Esophagus muscularis mucosa (tissue), 4 donors: ENCODE measurements around the gene ENDOU. TPM values are rescaled to one million over a fixed set of nuclear protein-coding genes. Genes with fewer than 3 reads are reported as not detected.

ENCODE experiments used
- DNase-seq: peaks from one replicate; pipeline ENCODE4 v3.0.0-alpha.2; 2017; ENCODE audit errors: extremely low spot score
- H3K27ac ChIP-seq, 4 donors: fragments of 200-600 bp; sonication (generic); replicated peaks in 1 of 4; 1 replicate in 3 of 4; 2 replicates in 1 of 4; pipeline ENCODE4 v1.5.1; 2016 to 2019; ENCODE audit warnings: mild to moderate bottlenecking in 1 of 4
- H3K27me3 ChIP-seq, 4 donors: fragments of 200-600 bp; sonication (generic); one replicate each; pipeline versions ENCODE4 v1.5.1 to v1.6.0; 2016 to 2019
- H3K36me3 ChIP-seq, 4 donors: fragments of 200-600 bp; sonication (generic); one replicate each; pipeline ENCODE4 v1.5.1; 2016 to 2019
- H3K4me1 ChIP-seq, 4 donors: fragments of 200-600 bp; sonication (generic); one replicate each; pipeline ENCODE4 v1.5.1; 2016 to 2019
- H3K4me3 ChIP-seq, 4 donors: fragments of 200-600 bp; sonication (generic); 1 replicate in 2 of 4; 2 replicates in 2 of 4; pipeline ENCODE4 v1.5.1; 2016 to 2019; ENCODE audit warnings: mild to moderate bottlenecking in 4 of 4, moderate library complexity in 1 of 4
- H3K9me3 ChIP-seq, 4 donors: fragments of 200-600 bp; sonication (generic); 1 replicate in 3 of 4; 2 replicates in 1 of 4; pipeline ENCODE4 v1.5.1; 2016 to 2019
- EP300 ChIP-seq: sonication (generic); formaldehyde crosslinking; IDR thresholded peaks from one replicate; pipeline ENCODE4 v1.6.1; 2017; ENCODE audit warnings: antibody characterized with exemption
- POLR2A ChIP-seq: fragments of 450-650 bp; IDR thresholded peaks from one replicate; pipeline ENCODE4 v1.6.1; 2017; ENCODE audit warnings: antibody characterized with exemption, moderate library complexity, mild to moderate bottlenecking, low read depth
- POLR2AphosphoS5 ChIP-seq, 2 donors: sonication (generic); formaldehyde crosslinking; IDR thresholded peaks; one replicate each; pipeline ENCODE4 v1.6.1; 2017; ENCODE audit warnings: antibody characterized with exemption in 2 of 2
- WGBS: methylation state at CpG from one replicate; pipeline ENCODE4 v1.1.5; 2018; 5-methylcytosine and 5-hydroxymethylcytosine counted together
- intact Hi-C: fragments of 100-400 bp; cut with DNase I; formaldehyde crosslinking; loops from one replicate; pipeline ENCODE4 v1.15.1; 2023
- total RNA-seq, 4 donors: library from RNA; depleted of rRNA; stranded (reverse); fragments of >200 nt; gene quantifications; one replicate each; pipeline versions ENCODE4 v1.1.0 to v1.2.1, GENCODE V29; 2016
- TF ChIP-seq, protein P1 (sequence below), 3 experiments: fragments of 200-600 bp in 2 of 3; fragments of 450-650 bp in 1 of 3; sonication (generic) in 2 of 3; IDR thresholded peaks; one replicate each; pipeline ENCODE4 v1.5.1; 2017 to 2019; ENCODE audit warnings: antibody characterized with exemption in 3 of 3, mild to moderate bottlenecking in 2 of 3, moderate library complexity in 1 of 3

Gene ENDOU
- total RNA-seq, 4 donors from 2014 or later, result 0.39 to 2.0 TPM; not detected in 2

DNA sequence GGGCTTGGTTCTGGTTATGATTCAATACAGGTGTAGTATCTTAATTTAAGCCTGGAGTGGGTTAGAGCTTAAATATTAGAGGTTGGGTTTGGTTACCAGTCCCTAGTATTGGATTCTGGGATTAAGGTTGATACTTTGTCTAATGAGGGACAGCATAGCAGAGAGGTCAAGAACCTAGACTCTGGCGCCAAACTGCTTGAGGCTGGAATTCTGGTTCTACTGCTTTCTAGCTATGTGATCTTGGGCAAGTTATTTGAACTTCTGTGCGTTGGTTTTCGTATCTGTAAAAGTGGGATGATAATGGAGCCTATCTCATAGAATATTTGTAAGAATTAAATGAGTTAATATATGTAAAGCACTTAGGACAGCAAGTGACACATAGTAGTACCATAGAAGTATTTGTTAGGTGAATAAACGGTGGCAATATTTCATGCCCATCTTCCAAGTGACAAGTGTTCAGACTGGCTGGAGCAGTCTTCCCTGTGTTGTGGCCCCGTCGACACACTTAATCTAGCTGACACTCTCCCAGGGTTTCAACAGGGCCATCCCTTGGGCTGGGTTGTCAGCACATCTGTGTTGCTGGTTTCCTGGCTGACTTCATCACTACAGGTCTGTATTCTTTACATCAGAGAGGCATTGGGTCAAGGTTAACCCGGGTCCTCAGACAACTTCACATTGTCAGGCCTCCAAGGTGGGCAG, 3.0 kb downstream of the ENDOU start:
- TF ChIP-seq POLR2A, result no peak
- TF ChIP-seq POLR2AphosphoS5 (IDR thresholded peaks at IDR 0.05), result no peak
- TF ChIP-seq, protein P1, sequence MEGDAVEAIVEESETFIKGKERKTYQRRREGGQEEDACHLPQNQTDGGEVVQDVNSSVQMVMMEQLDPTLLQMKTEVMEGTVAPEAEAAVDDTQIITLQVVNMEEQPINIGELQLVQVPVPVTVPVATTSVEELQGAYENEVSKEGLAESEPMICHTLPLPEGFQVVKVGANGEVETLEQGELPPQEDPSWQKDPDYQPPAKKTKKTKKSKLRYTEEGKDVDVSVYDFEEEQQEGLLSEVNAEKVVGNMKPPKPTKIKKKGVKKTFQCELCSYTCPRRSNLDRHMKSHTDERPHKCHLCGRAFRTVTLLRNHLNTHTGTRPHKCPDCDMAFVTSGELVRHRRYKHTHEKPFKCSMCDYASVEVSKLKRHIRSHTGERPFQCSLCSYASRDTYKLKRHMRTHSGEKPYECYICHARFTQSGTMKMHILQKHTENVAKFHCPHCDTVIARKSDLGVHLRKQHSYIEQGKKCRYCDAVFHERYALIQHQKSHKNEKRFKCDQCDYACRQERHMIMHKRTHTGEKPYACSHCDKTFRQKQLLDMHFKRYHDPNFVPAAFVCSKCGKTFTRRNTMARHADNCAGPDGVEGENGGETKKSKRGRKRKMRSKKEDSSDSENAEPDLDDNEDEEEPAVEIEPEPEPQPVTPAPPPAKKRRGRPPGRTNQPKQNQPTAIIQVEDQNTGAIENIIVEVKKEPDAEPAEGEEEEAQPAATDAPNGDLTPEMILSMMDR (IDR thresholded peaks at IDR 0.05), result no peak
- no peak for TF ChIP-seq EP300
- peaks cover 15 to 34% (median 26%) of the 10 kb centered on the region in 4 donors for H3K4me1 ChIP-seq
- no peaks in the 10 kb centered on the region for H3K9me3 ChIP-seq
- no peak for DNase-seq
- WGBS, result over 99% methylated on average over 6 of the region's 7 CpGs
- intact Hi-C loops, result no loop called here
- H3K36me3 ChIP-seq, result peaks cover 0 to 6% (median 0%) of the 10 kb centered on the region in 4 donors
- no peaks in the 10 kb centered on the region for H3K27me3 ChIP-seq
- no peak overlapping the region for H3K4me3 ChIP-seq
- H3K27ac ChIP-seq, result no peak overlapping the region

DNA sequence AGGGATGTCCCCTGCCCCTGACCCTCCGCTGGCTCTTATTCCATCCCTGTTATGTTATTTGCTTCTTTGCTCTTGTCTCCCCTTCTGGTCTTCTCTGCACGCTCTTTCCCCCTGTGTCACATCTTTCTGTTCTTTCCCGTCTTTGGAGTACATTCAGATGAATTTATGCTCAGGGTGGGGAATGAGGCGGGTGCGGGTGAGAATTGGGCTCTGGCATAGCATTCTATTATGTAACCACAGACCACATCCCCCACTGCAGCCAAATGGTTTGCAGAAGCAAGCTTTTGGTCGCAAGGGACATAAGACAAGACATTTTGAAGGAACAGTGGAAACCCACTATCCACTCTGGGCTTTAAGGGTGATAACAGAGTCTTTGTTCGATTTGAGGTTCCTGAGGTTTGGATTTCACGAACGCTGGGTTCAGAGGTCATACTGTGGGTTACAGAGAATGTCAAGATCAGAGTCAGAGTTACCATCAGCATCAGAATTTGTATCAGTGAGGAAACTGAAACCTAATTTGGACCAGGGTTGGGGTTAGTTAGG, 3.8 kb downstream of the ENDOU start:
- 77% methylated on average over 9 of the region's 9 CpGs for WGBS
- intact Hi-C loops, result no loop called here
- H3K27ac ChIP-seq, result no peak overlapping the region
- no peak for TF ChIP-seq EP300
- no peak overlapping the region for H3K4me3 ChIP-seq
- no peak for DNase-seq
- peaks cover 22 to 42% (median 34%) of the 10 kb centered on the region in 4 donors for H3K4me1 ChIP-seq
- no peaks in the 10 kb centered on the region for H3K9me3 ChIP-seq
- peaks cover 0 to 6% (median 0%) of the 10 kb centered on the region in 4 donors for H3K36me3 ChIP-seq
- H3K27me3 ChIP-seq, result no peaks in the 10 kb centered on the region

DNA sequence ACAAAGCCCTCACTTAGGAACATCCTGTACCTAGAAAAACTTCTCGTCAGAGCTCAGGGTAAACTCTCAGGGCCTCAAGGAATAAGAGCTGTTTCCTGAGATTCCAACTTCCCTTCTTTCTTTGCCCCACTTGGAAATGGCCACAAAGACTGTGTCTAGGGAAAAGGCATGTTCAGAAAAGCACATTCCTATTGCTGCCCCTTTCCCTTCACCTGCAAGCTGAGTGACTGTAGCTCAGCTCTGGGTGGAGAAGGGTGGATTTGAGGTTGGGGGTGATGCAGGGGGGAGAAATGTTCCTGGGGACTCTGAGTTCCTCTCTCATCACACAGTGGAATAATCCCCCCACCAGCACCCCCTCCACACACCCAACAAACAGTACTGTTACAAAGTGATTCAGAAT, 6.8 kb downstream of the ENDOU start:
- peaks cover 46 to 66% (median 56%) of the 10 kb centered on the region in 4 donors for H3K4me1 ChIP-seq
- intact Hi-C loops, result loop anchor here (5.0 to 10.0 kb wide), 3 partner anchors 39 to 246 kb away; partner anchors contain the start of genes RAPGEF3 and TMEM106C
- no peak overlapping the region for H3K4me3 ChIP-seq
- H3K27me3 ChIP-seq, result no peaks in the 10 kb centered on the region
- peak overlapping the region; percentile 80 to 86 (median 82) for H3K27ac ChIP-seq
- DNase-seq, result peak; percentile 89
- 76% methylated on average over 1 of the region's 1 CpG for WGBS
- TF ChIP-seq POLR2AphosphoS5 (IDR thresholded peaks at IDR 0.05), result peak in 1 of 2 donors; percentile 35
- no peak for TF ChIP-seq EP300
- H3K9me3 ChIP-seq, result no peaks in the 10 kb centered on the region
- H3K36me3 ChIP-seq, result peaks cover 0 to 6% (median 0%) of the 10 kb centered on the region in 4 donors

DNA sequence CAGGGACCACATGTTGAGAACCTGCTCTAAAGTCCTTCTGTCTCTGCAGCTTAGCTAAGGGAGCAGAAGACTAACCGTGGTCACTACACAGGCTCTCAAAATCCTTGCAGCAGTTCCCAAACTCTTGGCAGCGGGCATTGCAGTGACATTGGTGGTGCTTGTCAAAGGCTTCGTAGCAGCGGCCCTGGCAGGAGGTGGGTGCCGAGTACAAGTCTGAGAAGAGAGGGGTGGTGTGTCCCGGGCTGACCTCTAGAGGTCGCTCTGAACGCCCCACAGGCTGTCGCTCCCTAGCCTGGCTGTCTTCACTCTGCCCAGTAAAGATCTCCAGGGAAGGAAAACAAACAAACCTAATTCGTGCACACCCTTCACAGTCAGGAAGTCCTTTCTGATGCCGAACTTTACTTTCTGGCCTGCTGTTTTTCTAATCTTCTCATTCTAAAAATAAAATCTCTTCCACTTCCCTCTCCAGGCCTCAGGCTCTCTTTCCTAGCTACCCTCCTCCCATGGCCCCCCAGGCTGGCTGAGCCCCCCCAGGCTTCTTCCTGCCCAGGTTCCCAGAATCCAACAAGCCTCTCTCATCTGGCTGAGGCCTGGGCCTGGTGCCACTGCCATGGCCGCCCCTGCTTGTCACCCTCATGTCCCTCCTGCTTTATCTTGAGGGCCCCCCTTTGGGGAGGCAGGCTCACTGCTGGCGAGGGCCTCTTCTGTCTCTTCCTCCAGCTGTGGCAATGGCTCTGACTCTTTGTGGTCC, 7.7 kb downstream of the ENDOU start:
- H3K36me3 ChIP-seq, result no peaks in the 10 kb centered on the region

DNA sequence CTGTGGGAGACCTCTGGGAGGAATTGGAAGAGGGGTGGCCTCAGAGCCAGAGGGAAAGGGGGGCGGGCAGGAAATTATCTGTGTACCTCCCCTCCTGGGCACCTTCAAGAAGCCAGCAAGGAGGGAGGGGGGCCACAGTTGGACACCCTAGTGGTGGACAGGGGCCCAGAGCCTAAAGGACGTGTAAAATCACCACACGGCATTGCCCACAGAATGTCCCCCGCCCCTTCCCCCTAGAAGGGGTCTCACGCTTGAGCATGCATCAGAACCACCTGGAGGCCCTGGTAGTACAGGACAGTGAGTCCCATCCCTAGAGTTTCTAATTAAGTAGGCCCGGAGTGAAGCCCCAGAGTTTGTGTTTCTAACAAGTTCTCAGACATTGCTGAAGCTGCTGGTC, 8.2 kb downstream of the ENDOU start:
- DNase-seq, result no peak
- intact Hi-C loops, result loop anchor here (5.0 to 10.0 kb wide), 3 partner anchors 40 to 248 kb away; partner anchors contain the start of genes RAPGEF3 and TMEM106C
- 100% methylated on average over 1 of the region's 6 CpGs for WGBS
- Histone ChIP-seq H3K36me3 (no peaks in the 10 kb centered on the region), H3K27ac (peak overlapping the region; percentile 80 to 86 (median 82)), H3K4me1 (peaks cover 46 to 53% (median 50%) of the 10 kb centered on the region in 4 donors), H3K4me3 (no peak overlapping the region), H3K9me3 (no peaks in the 10 kb centered on the region), H3K27me3 (no peaks in the 10 kb centered on the region)
- TF ChIP-seq EP300 (no peak), POLR2A (no peak)
- TF ChIP-seq, protein P1 (IDR thresholded peaks at IDR 0.05), result no peak

More for the DNA sequence above, 7.7 kb downstream of the ENDOU start:
- WGBS, result 12% methylated on average over 11 of the region's 13 CpGs
- TF ChIP-seq, protein P1 (IDR thresholded peaks at IDR 0.05), result peak; percentile 81 to 84 (median 82)
- TF ChIP-seq POLR2AphosphoS5 (IDR thresholded peaks at IDR 0.05) (peak; percentile 58 to 74), POLR2A (no peak)
- Histone ChIP-seq H3K27ac (peak overlapping the region; percentile 80 to 86 (median 82)), H3K4me1 (peaks cover 46 to 58% (median 50%) of the 10 kb centered on the region in 4 donors), H3K4me3 (no peak overlapping the region), H3K9me3 (no peaks in the 10 kb centered on the region), H3K27me3 (no peaks in the 10 kb centered on the region)
- intact Hi-C loops, result loop anchor here (5.0 to 10.0 kb wide), 3 partner anchors 40 to 247 kb away; partner anchors contain the start of genes RAPGEF3 and TMEM106C
- DNase-seq, result peak; percentile 95
